Panc1 (cell line): ENCODE data around the gene CUL4A.
"Not testable (repeated sequence)": the region's sequence is repeated elsewhere in the genome, so short reads cannot be mapped to it uniquely, and the experiment has no call there.

Experiments
- POLR2AphosphoS5 ChIP-seq: IDR thresholded peaks from 2 replicates; pipeline ENCODE4 v1.6.1; 2012; ENCODE audit warnings: mild to moderate bottlenecking, low read depth, low read length, moderate library complexity
- SIN3A ChIP-seq: IDR thresholded peaks from 2 replicates; pipeline ENCODE4 v1.6.1; 2012; ENCODE audit warnings: low read depth, mild to moderate bottlenecking, low read length, moderate library complexity, borderline replicate concordance; ENCODE audit not compliant: insufficient read depth
- TCF7L2 ChIP-seq: IDR thresholded peaks from 2 replicates; pipeline ENCODE4 v1.6.1; 2011; ENCODE audit warnings: mild to moderate bottlenecking, low read depth, low read length, inconsistent platforms
- TF ChIP-seq, protein P1 (sequence below): fragments of 450-650 bp; IDR thresholded peaks from 2 replicates; pipeline ENCODE4 v1.5.1; 2017; ENCODE audit warnings: mild to moderate bottlenecking
- TF ChIP-seq, protein P2 (sequence below), 2 experiments: IDR thresholded peaks; 2 replicates each; pipeline ENCODE4 v1.6.1; 2011 to 2012; ENCODE audit warnings: low read depth in 2 of 2, control low read depth in 1 of 2, low read length in 1 of 2, mild to moderate bottlenecking in 1 of 2, moderate library complexity in 1 of 2; ENCODE audit not compliant: insufficient read depth in 1 of 2

DNA sequence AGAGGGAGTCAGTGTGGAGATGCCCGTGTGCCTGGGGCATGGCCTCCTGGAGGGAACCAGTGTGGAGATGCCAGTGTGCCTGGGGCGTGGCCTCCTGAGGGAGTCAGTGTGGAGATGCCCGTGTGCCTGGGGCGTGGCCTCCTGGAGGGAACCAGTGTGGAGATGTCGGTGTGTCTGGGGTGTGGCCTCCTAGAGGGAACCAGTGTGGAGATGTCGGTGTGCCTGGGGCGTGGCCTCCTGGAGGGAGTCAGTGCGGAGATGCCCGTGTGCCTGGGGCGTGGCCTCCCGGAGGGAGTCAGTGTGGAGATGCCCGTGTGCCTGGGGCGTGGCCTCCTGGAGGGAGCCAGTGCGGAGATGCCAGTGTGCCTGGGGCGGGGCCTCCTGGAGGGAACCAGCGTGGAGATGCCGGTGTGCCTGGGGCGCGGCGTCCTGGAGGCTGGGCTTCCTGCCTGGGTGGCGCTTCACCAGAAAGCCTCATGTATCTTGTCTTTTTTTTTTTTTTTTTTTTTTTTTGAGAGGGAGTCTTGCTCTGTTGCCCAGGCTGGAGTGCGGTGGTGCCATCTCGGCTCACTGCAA lies 105.6 kb downstream of the CUL4A start:
- TF ChIP-seq, protein P1, sequence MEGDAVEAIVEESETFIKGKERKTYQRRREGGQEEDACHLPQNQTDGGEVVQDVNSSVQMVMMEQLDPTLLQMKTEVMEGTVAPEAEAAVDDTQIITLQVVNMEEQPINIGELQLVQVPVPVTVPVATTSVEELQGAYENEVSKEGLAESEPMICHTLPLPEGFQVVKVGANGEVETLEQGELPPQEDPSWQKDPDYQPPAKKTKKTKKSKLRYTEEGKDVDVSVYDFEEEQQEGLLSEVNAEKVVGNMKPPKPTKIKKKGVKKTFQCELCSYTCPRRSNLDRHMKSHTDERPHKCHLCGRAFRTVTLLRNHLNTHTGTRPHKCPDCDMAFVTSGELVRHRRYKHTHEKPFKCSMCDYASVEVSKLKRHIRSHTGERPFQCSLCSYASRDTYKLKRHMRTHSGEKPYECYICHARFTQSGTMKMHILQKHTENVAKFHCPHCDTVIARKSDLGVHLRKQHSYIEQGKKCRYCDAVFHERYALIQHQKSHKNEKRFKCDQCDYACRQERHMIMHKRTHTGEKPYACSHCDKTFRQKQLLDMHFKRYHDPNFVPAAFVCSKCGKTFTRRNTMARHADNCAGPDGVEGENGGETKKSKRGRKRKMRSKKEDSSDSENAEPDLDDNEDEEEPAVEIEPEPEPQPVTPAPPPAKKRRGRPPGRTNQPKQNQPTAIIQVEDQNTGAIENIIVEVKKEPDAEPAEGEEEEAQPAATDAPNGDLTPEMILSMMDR: not testable (repeated sequence)
- TF ChIP-seq, protein P2, sequence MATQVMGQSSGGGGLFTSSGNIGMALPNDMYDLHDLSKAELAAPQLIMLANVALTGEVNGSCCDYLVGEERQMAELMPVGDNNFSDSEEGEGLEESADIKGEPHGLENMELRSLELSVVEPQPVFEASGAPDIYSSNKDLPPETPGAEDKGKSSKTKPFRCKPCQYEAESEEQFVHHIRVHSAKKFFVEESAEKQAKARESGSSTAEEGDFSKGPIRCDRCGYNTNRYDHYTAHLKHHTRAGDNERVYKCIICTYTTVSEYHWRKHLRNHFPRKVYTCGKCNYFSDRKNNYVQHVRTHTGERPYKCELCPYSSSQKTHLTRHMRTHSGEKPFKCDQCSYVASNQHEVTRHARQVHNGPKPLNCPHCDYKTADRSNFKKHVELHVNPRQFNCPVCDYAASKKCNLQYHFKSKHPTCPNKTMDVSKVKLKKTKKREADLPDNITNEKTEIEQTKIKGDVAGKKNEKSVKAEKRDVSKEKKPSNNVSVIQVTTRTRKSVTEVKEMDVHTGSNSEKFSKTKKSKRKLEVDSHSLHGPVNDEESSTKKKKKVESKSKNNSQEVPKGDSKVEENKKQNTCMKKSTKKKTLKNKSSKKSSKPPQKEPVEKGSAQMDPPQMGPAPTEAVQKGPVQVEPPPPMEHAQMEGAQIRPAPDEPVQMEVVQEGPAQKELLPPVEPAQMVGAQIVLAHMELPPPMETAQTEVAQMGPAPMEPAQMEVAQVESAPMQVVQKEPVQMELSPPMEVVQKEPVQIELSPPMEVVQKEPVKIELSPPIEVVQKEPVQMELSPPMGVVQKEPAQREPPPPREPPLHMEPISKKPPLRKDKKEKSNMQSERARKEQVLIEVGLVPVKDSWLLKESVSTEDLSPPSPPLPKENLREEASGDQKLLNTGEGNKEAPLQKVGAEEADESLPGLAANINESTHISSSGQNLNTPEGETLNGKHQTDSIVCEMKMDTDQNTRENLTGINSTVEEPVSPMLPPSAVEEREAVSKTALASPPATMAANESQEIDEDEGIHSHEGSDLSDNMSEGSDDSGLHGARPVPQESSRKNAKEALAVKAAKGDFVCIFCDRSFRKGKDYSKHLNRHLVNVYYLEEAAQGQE (IDR thresholded peaks at IDR 0.05; ENCODE audit: insufficient read depth in 1 of 2, low read depth in 2 of 2, low read length in 1 of 2): not testable (repeated sequence)
- TF ChIP-seq SIN3A, POLR2AphosphoS5, TCF7L2: not testable (repeated sequence)
